ENCODE results near the gene TEDC2.

TEDC2 gene

DNA sequence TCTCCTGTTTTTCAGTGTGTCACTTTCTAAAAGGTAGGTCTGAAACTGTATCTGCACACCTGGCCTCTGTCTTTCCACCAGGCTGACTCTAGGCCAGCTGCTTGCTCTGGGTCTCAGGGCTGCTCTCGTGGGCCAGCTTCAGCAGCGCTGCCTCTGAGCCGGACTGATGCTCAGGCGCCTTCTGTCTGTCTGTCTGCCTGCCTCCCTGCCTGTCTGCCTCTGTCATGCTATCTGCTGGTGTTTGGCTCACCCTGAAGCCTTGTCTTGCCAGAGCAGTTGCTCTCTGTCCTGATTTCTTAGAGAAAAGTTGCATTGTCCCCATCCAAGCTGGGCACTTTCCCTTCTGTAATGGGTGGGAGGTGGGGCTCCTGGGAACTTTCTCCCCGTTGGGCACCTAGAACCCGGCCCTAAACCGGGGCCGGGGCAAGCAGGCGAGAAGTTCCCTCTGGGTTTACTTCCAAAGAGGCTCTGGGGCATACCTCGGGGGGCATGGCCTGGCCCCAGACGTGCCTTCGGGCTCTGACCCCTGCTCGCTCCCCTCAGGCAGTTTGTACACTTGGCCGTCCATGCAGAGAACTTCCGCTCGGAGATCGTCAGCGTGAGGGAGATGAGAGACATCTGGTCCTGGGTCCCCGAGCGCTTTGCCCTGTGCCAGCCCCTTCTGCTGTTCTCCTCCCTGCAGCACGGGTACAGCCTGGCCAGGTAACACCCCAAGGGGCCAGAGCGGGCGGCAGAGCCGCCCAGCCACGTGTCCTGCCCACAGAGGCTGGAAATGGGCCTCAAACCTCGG is 38.0 kb downstream of the TEDC2 start:
- TF ChIP-seq, protein P1, sequence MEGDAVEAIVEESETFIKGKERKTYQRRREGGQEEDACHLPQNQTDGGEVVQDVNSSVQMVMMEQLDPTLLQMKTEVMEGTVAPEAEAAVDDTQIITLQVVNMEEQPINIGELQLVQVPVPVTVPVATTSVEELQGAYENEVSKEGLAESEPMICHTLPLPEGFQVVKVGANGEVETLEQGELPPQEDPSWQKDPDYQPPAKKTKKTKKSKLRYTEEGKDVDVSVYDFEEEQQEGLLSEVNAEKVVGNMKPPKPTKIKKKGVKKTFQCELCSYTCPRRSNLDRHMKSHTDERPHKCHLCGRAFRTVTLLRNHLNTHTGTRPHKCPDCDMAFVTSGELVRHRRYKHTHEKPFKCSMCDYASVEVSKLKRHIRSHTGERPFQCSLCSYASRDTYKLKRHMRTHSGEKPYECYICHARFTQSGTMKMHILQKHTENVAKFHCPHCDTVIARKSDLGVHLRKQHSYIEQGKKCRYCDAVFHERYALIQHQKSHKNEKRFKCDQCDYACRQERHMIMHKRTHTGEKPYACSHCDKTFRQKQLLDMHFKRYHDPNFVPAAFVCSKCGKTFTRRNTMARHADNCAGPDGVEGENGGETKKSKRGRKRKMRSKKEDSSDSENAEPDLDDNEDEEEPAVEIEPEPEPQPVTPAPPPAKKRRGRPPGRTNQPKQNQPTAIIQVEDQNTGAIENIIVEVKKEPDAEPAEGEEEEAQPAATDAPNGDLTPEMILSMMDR (IDR thresholded peaks at IDR 0.05) = no peak
- TF ChIP-seq ZFX (IDR thresholded peaks at IDR 0.05; ENCODE audit: borderline replicate concordance) = no peak
- H3K27ac ChIP-seq = peak overlapping the region; percentile 76; the same call in 1 of the 2 replicates

- H3K27ac ChIP-seq = no peak overlapping the region
- TF ChIP-seq, protein P1 (IDR thresholded peaks at IDR 0.05) = no peak
- no peak for TF ChIP-seq ZFX (IDR thresholded peaks at IDR 0.05; ENCODE audit: borderline replicate concordance)
These were observed 38.8 kb downstream of the TEDC2 start for GRCh38 chr16:2498531-2499253.

- no peak overlapping the region for H3K27ac ChIP-seq
These were observed 39.5 kb downstream of the TEDC2 start for GRCh38 chr16:2499454-2499853.

GRCh38 chr16:2499890-2500429 is 40.1 kb downstream of the TEDC2 start:
- no peak for TF ChIP-seq ZFX (IDR thresholded peaks at IDR 0.05; ENCODE audit: borderline replicate concordance)
- TF ChIP-seq, protein P1 (IDR thresholded peaks at IDR 0.05) = no peak
- no peak overlapping the region for H3K27ac ChIP-seq

More at GRCh38 chr16:2499454-2499853, 39.5 kb downstream of the TEDC2 start:
- no peak for TF ChIP-seq ZFX (IDR thresholded peaks at IDR 0.05; ENCODE audit: borderline replicate concordance)
- TF ChIP-seq, protein P1 (IDR thresholded peaks at IDR 0.05) = no peak

DNA sequence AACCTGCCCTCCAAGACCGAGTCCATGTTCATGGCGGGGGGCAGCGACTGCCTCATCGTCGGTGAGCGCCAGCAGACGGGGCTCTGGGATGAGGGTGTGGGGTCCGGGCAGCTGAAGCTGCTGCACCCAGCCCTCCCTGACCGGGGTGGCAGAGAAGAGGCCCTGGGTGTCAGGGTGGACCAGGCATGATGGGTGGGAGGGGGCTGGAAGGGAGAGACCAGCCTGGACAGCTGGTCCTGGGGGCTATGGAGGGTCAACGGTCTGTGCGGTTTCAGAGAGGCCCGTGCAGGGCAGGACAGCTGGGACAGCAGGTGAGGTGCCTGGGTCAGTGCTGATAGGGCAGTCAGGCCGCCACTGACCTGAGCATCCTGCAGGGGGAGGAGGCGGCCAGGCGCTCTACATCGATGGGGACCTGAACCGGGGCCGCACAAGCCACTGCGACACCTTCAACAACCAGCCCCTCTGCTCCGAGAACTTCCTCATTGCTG is 40.6 kb downstream of the TEDC2 start:
- TF ChIP-seq, protein P1 (IDR thresholded peaks at IDR 0.05) = no peak
- no peak for TF ChIP-seq ZFX (IDR thresholded peaks at IDR 0.05; ENCODE audit: borderline replicate concordance)

GRCh38 chr16:2500918-2501750 is 41.2 kb downstream of the TEDC2 start:
- TF ChIP-seq ZFX (IDR thresholded peaks at IDR 0.05; ENCODE audit: borderline replicate concordance) = no peak
- TF ChIP-seq, protein P1 (IDR thresholded peaks at IDR 0.05) = peak; percentile 94
- H3K27ac ChIP-seq = no peak overlapping the region

More for the DNA sequence above, 40.6 kb downstream of the TEDC2 start:
- H3K27ac ChIP-seq = no peak overlapping the region

Data from 22Rv1 (cell line).